ENCODE results near the gene MUL1.

- peak in 1 of 4 experiments; percentile 3 for TF ChIP-seq CTCF (IDR thresholded peaks at IDR 0.05)
- no peak for TF ChIP-seq POLR2A (IDR thresholded peaks at IDR 0.05)
Observed at GRCh38 chr1:20469406-20470076, 38.4 kb downstream of the MUL1 start.

All from uterus (tissue), 2 donors.